K562 treated with DMSO at 1 percent for 48 hours (cell line): Measurements from ENCODE around the gene C12orf43. TPM values are rescaled to one million over a fixed set of nuclear protein-coding genes. Genes with fewer than 3 reads are reported as not detected.

Experiments used
- total RNA-seq: library from RNA; unstranded; fragments of 300-600 nt; gene quantifications from 2 replicates; pipeline ENCODE4 v1.2.3, GENCODE V29; 2022; ENCODE audit warnings: low replicate concordance; ENCODE audit errors: extremely low read depth

C12orf43 gene
- not detected in 2 replicates for total RNA-seq

GRCh38 chr12:121015825-121016766 lies at the start of gene C12orf43:
Gene C12orf43 (minus strand): TSS chr12:121016487. CDS start chr12:121016474, 13 bp downstream.

DNA sequence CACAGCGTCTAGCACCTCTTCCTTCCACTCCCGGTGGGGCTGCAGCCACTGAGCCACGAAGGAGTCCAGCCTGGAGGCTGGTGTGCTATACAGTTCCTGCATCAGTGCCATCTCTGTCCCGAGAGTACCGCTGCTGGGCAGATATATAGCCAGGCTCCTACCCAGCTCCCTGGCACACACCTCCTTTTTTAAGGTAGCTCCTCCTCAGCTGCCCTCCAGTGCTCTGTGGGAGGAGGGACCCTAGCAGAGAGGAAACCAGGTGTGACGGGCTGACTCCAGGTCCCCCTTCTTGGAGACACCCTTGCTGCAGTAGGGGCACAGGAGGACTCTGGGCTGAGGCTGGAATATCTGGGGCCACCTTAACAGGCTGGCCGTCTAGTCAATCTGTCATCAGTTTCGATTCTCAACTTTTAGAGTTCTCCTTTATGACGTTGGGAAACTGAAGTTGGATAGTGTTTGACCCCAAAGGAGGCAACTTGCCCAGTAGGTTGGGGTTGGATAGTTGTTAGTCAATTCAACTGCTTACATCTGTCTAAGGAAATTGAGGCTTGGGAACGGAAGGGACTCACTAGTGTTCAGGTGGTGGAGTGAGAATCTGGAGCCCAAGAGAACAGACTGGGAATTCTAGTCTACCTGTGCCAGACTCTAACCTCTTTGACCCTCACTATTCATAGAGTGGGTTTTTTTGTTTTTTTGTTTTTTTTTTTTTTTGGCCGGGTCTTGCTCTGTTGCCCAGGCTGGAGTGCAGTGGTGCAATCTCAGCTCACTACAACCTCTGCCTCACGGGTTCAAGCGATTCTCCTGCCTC lies 22.8 kb upstream of the C12orf43 start, which contains the start of gene OASL:
OASL (minus strand) TSS at position 386 of the 808 bp plus-strand sequence; CDS start at position 111, 275 bp downstream.

GRCh38 chr12:120978296-120979219 lies 37.7 kb downstream of the C12orf43 start, which contains the start of gene HNF1A:
Gene HNF1A (plus strand): TSS chr12:120978543. CDS start chr12:120978769, 226 bp downstream.

Other genes with a start within 250 kb of the C12orf43 start
- gene SPPL3, start 112.1 kb downstream of the C12orf43 start, total RNA-seq: not detected in 2 replicates
- gene HNF1A, start 37.9 kb downstream of the C12orf43 start, total RNA-seq: not detected in 2 replicates
- not detected in 2 replicates for gene OASL, start 22.8 kb upstream of the C12orf43 start, total RNA-seq
- not detected in 2 replicates for gene P2RX7, start 116.4 kb upstream of the C12orf43 start, total RNA-seq
- gene P2RX4, start 193.6 kb upstream of the C12orf43 start, total RNA-seq: not detected in 2 replicates